ENCODE results near the gene MED27.
"Not testable (repeated sequence)": the region's sequence is repeated elsewhere in the genome, so short reads cannot be mapped to it uniquely, and the experiment has no call there.

The MED27 gene

DNA sequence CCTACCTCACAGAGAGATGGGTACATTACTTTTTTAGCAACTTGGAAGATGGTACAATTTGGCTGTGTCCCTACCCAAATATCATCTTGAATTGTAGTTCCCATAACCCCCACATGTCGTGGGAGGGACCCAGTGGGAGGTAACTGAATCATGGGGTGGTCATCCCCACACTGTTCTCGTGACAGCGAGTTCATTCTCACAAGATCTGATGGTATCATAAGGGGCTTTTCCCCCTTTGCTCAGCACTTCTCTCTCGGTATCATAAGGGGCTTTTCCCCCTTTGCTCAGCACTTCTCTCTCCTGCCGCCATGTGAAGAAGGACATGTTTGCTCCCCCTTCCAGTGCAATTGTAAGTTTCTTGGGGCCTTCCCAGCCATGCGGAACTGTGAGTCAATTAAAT is 21.4 kb downstream of the MED27 start:
- H3K27me3 ChIP-seq (ENCODE audit: insufficient read depth, low read length); H3K9me3 ChIP-seq (ENCODE audit: insufficient read depth, low read depth, low read length); H3K36me3 ChIP-seq (ENCODE audit: insufficient read depth, low read length); H3K4me3 ChIP-seq (ENCODE audit: low read length); H3K27ac ChIP-seq (ENCODE audit: low read depth, low read length); H3K9ac ChIP-seq (ENCODE audit: low read depth, low read length): not testable (repeated sequence)
- 91% methylated on average over 6 of the region's 6 CpGs for WGBS
- H3K4me1 ChIP-seq (ENCODE audit: insufficient read depth, low read length): peaks cover 16% of the 10 kb centered on the region

DNA sequence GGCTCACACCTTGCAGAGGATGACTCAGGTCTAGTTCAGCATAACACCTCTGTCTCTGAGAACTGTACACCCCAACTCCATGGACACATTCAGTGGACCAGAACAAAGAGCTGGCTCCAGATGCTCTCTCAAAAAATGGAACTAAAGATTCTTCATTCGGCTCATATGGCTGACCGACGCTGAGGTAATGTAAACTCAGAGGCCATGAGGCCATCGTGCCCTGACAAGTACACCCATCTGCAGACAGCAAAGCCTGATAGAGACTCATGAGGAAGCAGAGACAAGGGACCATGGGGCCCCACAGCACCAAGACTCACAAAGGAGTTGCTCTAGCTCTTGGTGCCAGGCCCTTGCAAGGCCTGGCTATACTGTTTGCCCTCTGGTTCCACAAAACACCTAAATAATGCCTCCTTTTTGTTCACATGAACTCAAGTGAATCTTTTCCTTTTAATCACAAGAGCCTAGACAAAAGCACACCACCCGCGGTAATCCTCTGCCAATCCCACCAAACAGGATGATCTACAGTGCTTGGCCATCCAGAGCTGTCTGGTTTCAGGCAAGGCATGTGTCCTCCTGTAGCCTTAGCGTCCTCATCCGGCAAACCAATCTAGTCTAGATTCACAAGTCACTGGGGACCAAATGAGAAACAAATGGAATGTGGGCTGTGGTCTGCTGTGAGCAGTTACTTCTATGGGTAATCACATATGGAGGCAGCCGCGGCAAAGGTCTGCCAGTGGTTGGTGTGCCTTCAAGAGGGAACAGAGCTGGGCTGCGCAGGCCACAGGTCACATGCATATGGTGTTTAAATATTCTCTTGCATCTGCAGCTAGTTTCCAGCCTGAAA is 22.7 kb downstream of the MED27 start:
- Histone ChIP-seq H3K9ac (ENCODE audit: low read depth, low read length) (no peak overlapping the region), H3K9me3 (ENCODE audit: insufficient read depth, low read depth, low read length) (no peaks in the 10 kb centered on the region), H3K27me3 (ENCODE audit: insufficient read depth, low read length) (no peaks in the 10 kb centered on the region), H3K4me1 (ENCODE audit: insufficient read depth, low read length) (peaks cover 15% of the 10 kb centered on the region), H3K36me3 (ENCODE audit: insufficient read depth, low read length) (peaks cover 2% of the 10 kb centered on the region; the same call in 1 of the 2 replicates), H3K4me3 (ENCODE audit: low read length) (no peak overlapping the region), H3K27ac (ENCODE audit: low read depth, low read length) (no peak overlapping the region)
- 95% methylated on average over 11 of the region's 11 CpGs for WGBS

DNA sequence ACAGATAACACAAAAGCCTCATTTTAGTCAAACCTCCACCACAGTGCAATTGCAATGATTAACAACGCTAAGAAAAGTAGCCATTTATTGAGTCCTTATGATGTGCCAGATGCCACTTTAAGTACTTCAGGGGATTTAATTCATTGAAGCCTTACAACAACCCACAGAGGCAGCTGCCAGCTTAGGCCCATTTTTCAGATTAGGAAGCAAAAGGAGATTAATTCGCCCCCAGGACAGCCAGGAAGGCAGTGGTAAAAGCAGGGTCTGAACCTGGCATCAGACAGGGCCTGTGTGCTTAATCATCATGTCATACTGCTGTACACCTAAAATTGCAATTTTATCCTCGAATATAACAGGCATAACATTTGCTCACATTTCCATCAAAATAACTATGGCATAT is 23.9 kb downstream of the MED27 start:
- Histone ChIP-seq H3K9me3 (ENCODE audit: insufficient read depth, low read depth, low read length) (no peaks in the 10 kb centered on the region), H3K27ac (ENCODE audit: low read depth, low read length) (no peak overlapping the region), H3K4me3 (ENCODE audit: low read length) (no peak overlapping the region), H3K9ac (ENCODE audit: low read depth, low read length) (no peak overlapping the region), H3K27me3 (ENCODE audit: insufficient read depth, low read length) (no peaks in the 10 kb centered on the region), H3K36me3 (ENCODE audit: insufficient read depth, low read length) (peaks cover 2% of the 10 kb centered on the region; the same call in 1 of the 2 replicates), H3K4me1 (ENCODE audit: insufficient read depth, low read length) (peaks cover 13% of the 10 kb centered on the region)
- WGBS: 91% methylated on average over 3 of the region's 3 CpGs

DNA sequence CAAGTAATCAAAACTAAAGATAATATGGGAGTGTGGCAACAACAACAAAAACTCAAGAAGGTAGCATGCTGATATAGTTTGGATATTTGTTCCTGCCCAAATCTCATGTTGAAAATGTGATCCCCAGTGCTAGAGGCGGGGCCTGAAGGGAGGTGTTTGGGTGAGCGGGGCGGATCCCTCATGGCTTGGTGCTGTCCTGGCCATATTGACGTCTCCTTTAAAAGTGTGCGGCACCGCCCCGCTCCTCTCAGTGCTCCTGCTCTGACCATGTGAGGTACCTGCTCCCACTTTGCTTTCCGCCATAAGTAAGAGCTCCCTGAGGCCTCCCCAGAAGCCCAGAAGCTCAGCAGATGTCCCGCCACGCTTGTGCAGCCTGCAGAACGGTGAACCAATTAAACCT is 25.6 kb downstream of the MED27 start:
- Histone ChIP-seq H3K9ac (ENCODE audit: low read depth, low read length) (no peak overlapping the region), H3K9me3 (ENCODE audit: insufficient read depth, low read depth, low read length) (no peaks in the 10 kb centered on the region), H3K27me3 (ENCODE audit: insufficient read depth, low read length) (no peaks in the 10 kb centered on the region), H3K4me1 (ENCODE audit: insufficient read depth, low read length) (peaks cover 13% of the 10 kb centered on the region), H3K36me3 (ENCODE audit: insufficient read depth, low read length) (no peaks in the 10 kb centered on the region; the same call in 1 of the 2 replicates), H3K27ac (ENCODE audit: low read depth, low read length) (no peak overlapping the region), H3K4me3 (ENCODE audit: low read length) (no peak overlapping the region)
- 92% methylated on average over 11 of the region's 11 CpGs for WGBS

DNA sequence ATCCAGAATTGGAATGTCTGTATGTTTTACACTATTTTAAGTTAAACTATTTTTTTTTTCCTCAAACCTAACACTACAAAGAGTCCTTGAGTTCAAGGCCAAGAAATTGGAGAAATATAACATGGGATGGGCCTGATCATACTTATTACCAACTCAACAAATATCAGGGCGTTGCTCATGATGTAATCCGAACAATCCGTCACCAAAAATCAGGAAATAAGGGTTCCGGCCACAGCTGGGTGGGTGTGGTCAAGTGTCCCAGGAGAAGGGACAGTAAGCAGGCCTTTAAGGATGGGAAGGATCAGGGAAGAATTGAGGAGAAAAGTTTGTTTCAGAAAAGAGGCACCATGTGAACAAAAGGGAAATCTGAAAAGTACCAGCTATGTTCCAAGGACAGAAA is 29.8 kb downstream of the MED27 start:
- H3K9ac ChIP-seq (ENCODE audit: low read depth, low read length): no peak overlapping the region
- 91% methylated on average over 4 of the region's 4 CpGs for WGBS
- H3K36me3 ChIP-seq (ENCODE audit: insufficient read depth, low read length): no peaks in the 10 kb centered on the region
- no peaks in the 10 kb centered on the region for H3K27me3 ChIP-seq (ENCODE audit: insufficient read depth, low read length)
- no peak overlapping the region for H3K27ac ChIP-seq (ENCODE audit: low read depth, low read length)
- peaks cover 9% of the 10 kb centered on the region for H3K4me1 ChIP-seq (ENCODE audit: insufficient read depth, low read length)
- no peak overlapping the region for H3K4me3 ChIP-seq (ENCODE audit: low read length)
- H3K9me3 ChIP-seq (ENCODE audit: insufficient read depth, low read depth, low read length): no peaks in the 10 kb centered on the region

DNA sequence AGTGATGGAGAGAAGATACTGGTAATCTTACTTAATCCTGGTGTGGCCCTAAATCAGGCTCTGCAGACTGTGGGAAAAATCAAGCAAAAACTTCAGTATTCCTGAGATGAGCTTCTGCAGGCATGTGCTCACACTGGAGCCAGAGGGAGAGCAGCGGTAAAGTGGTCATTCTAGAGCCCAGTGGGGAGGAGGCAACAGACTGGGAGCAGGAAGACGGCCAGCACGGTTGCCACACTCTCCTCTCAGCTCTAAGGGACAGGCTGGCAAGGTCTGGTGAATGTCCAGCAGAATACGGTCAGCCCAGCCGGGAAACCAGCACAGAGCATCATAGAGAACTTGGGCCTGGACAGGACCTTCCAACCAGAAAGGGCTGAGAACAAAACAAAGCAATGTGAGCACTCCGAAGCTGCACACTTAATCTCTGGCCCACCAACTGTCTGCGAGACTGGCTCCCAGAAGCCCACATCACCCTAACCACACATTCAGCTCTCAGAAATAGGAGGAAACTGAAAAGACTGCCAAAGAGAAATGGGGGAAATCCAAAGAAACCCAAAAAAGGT is 30.3 kb downstream of the MED27 start:
- 93% methylated on average over 7 of the region's 7 CpGs for WGBS
- H3K9me3 ChIP-seq (ENCODE audit: insufficient read depth, low read depth, low read length): no peaks in the 10 kb centered on the region
- no peak overlapping the region for H3K9ac ChIP-seq (ENCODE audit: low read depth, low read length)
- H3K4me3 ChIP-seq (ENCODE audit: low read length): no peak overlapping the region
- H3K27ac ChIP-seq (ENCODE audit: low read depth, low read length): no peak overlapping the region
- H3K27me3 ChIP-seq (ENCODE audit: insufficient read depth, low read length): no peaks in the 10 kb centered on the region
- H3K4me1 ChIP-seq (ENCODE audit: insufficient read depth, low read length): peaks cover 4% of the 10 kb centered on the region; the same call in 1 of the 2 replicates
- H3K36me3 ChIP-seq (ENCODE audit: insufficient read depth, low read length): no peaks in the 10 kb centered on the region

DNA sequence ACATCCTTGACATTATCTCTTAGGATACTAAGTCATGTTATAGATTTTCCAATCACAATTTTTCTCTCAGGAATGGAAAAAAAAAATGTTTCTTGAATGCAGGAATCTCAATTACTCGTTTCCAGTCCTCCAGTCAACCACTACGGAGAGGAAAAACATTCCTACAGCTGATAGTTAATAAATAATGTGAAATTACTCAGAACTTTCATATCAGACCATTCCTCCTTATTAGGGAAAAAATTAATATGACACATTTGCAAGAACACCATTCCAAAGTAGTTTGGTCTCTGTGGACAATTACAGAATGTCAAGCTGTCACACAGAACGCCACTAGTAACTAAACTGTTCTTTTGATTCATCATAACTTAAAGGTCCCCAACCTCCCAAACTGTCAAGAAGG is 31.5 kb downstream of the MED27 start:
- no peak overlapping the region for H3K27ac ChIP-seq (ENCODE audit: low read depth, low read length)
- no peaks in the 10 kb centered on the region for H3K9me3 ChIP-seq (ENCODE audit: insufficient read depth, low read depth, low read length)
- no peak overlapping the region for H3K4me3 ChIP-seq (ENCODE audit: low read length)
- 93% methylated on average over 1 of the region's 3 CpGs for WGBS
- H3K4me1 ChIP-seq (ENCODE audit: insufficient read depth, low read length): no peaks in the 10 kb centered on the region
- no peak overlapping the region for H3K9ac ChIP-seq (ENCODE audit: low read depth, low read length)
- no peaks in the 10 kb centered on the region for H3K36me3 ChIP-seq (ENCODE audit: insufficient read depth, low read length)
- no peaks in the 10 kb centered on the region for H3K27me3 ChIP-seq (ENCODE audit: insufficient read depth, low read length)

DNA sequence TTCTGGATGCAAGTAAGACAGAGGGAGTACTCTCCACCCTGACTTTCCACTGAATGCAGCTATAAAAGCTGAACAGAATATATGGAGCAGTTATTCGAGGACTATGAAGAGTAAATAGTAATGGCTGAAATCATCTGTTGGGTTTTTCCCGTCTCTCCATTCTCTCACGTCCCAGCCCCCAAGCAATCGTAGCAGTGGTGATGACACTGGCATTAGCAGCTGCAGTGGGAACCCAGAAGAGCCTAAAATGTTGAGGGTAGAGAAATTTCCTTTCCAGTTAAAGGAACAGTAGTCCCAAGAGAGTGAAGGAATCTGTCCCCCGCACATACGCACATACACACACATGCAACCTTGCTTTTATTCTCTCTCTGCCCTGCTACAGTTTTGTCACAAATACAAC is 33.2 kb downstream of the MED27 start:
- WGBS: 68% methylated on average over 6 of the region's 6 CpGs
- no peaks in the 10 kb centered on the region for H3K4me1 ChIP-seq (ENCODE audit: insufficient read depth, low read length)

DNA sequence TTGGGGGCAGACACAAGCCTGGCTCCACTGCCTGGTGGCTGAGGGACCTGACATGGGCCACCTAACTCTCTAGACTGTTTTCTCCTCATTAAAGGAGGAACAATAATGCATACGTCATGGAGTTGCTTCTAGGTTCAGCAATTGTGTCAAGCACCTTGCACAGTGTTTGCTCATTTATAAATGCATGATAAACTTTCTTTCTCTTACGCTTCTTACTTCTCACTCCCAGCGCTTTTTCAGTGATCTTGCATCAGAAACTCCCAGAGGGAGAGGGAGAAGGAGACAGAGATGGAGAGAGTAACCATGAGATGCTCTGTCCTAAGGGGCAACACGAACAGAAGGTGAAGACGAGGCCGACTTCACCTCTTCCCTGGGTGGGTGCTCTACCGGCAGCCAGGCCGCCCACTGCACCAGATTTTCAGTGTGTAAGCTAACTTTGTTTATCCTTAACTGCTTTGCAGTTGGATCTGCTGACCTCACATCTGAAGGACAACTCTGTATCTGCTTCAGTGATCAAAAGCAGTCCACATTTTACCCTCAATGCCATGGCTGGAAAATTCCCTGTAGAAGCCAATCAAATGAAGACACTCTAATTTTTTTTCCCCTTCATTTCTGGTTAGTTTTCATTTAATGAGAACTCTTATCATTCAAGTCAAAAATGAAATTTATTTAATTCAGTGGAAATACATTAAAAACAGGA is 35.3 kb downstream of the MED27 start:
- Histone ChIP-seq H3K4me1 (ENCODE audit: insufficient read depth, low read length) (no peaks in the 10 kb centered on the region), H3K36me3 (ENCODE audit: insufficient read depth, low read length) (no peaks in the 10 kb centered on the region), H3K9me3 (ENCODE audit: insufficient read depth, low read depth, low read length) (no peaks in the 10 kb centered on the region), H3K9ac (ENCODE audit: low read depth, low read length) (no peak overlapping the region), H3K4me3 (ENCODE audit: low read length) (no peak overlapping the region), H3K27me3 (ENCODE audit: insufficient read depth, low read length) (no peaks in the 10 kb centered on the region), H3K27ac (ENCODE audit: low read depth, low read length) (no peak overlapping the region)
- 92% methylated on average over 8 of the region's 8 CpGs for WGBS

More for the DNA sequence above, 33.2 kb downstream of the MED27 start:
- Histone ChIP-seq H3K36me3 (ENCODE audit: insufficient read depth, low read length) (no peaks in the 10 kb centered on the region), H3K4me3 (ENCODE audit: low read length) (no peak overlapping the region), H3K9me3 (ENCODE audit: insufficient read depth, low read depth, low read length) (no peaks in the 10 kb centered on the region), H3K27me3 (ENCODE audit: insufficient read depth, low read length) (no peaks in the 10 kb centered on the region), H3K9ac (ENCODE audit: low read depth, low read length) (no peak overlapping the region), H3K27ac (ENCODE audit: low read depth, low read length) (no peak overlapping the region)

DNA sequence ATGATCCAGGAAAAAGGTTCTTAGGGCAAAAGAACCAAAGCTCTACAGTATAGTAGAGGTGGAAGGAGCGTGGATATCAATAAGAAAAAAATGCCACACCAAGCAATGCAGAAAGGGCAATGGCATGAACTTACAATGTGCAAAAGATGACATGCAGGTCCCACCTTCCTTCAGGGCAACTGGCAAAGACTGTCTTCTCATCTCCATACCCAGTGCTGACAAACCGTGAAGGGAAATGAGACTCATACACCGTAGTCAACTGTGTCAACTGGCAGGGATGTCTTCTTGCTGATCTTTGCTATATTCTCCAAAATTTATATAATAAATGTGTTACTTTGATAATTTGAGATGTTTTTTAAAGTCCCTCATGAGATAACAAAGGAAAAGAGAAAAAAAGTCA is 36.0 kb downstream of the MED27 start:
- Histone ChIP-seq H3K9ac (ENCODE audit: low read depth, low read length) (no peak overlapping the region), H3K36me3 (ENCODE audit: insufficient read depth, low read length) (no peaks in the 10 kb centered on the region), H3K4me1 (ENCODE audit: insufficient read depth, low read length) (no peaks in the 10 kb centered on the region), H3K9me3 (ENCODE audit: insufficient read depth, low read depth, low read length) (no peaks in the 10 kb centered on the region), H3K27ac (ENCODE audit: low read depth, low read length) (no peak overlapping the region), H3K4me3 (ENCODE audit: low read length) (no peak overlapping the region), H3K27me3 (ENCODE audit: insufficient read depth, low read length) (no peaks in the 10 kb centered on the region)
- WGBS: 94% methylated on average over 3 of the region's 3 CpGs

DNA sequence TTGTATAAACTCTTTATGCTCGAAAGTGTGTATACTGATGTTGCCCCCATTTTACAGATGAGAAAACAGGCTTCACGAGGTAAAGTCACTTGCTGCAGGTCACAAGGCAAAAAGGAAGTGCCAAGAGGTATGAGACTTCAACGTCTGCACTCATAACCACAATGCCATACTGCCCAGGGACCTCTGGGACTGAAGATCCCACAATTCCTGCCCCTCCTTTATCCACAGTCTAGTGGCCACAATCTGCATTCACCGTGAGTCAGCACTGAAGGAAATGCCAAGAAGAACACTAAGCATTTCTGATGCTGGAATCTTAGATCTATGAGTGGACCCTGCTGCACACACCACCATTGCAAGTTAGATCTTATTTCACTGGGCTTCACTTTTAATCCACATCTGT is 37.3 kb downstream of the MED27 start:
- H3K27me3 ChIP-seq (ENCODE audit: insufficient read depth, low read length): no peaks in the 10 kb centered on the region
- H3K4me1 ChIP-seq (ENCODE audit: insufficient read depth, low read length): 0 out of 2 replicates have a peak, but pooled peaks cover 3% of the 10 kb centered on the region
- no peak overlapping the region for H3K27ac ChIP-seq (ENCODE audit: low read depth, low read length)
- no peak overlapping the region for H3K9ac ChIP-seq (ENCODE audit: low read depth, low read length)
- H3K4me3 ChIP-seq (ENCODE audit: low read length): no peak overlapping the region
- H3K9me3 ChIP-seq (ENCODE audit: insufficient read depth, low read depth, low read length): no peaks in the 10 kb centered on the region
- 88% methylated on average over 4 of the region's 4 CpGs for WGBS
- H3K36me3 ChIP-seq (ENCODE audit: insufficient read depth, low read length): no peaks in the 10 kb centered on the region

Measured in HUES64 (cell line).